AG04450 (cell line): ENCODE measurements around the gene NRG3. TPM values are rescaled to one million over a fixed set of nuclear protein-coding genes. Genes with fewer than 3 reads are reported as not detected.

Experiments
- CTCF ChIA-PET: fragments of 300-600, 350-600 bp; formaldehyde crosslinking; extraction: SDS; loops from one replicate; lab custom pipeline; 2022; ENCODE audit warnings: antibody characterized with exemption, inconsistent platforms; lab: Charles Lee
- POLR2A ChIA-PET: fragments of 350-600 bp; formaldehyde crosslinking; extraction: SDS; loops from one replicate; lab custom pipeline; 2021; ENCODE audit warnings: antibody characterized with exemption, inconsistent platforms; lab: Yijun Ruan, JAX
- DNase-seq: peaks from one replicate; pipeline ENCODE4 v3.0.0-alpha.2; 2011; ENCODE audit warnings: low read depth, low spot score
- H3K27ac ChIP-seq: one replicate; pipeline ENCODE4 v1.5.1; 2012; ENCODE audit warnings: low read depth, low read length, control low read depth
- H3K27me3 ChIP-seq: one replicate; pipeline ENCODE4 v1.6.0; 2012; ENCODE audit warnings: low read length; ENCODE audit not compliant: control insufficient read depth, insufficient read depth
- H3K4me3 ChIP-seq: 2 replicates; pipeline ENCODE4 v1.5.1; 2011; ENCODE audit warnings: mild to moderate bottlenecking, low read depth, low read length, control low read depth
- H3K9me3 ChIP-seq: 2 replicates; pipeline ENCODE4 v1.5.1; 2012; ENCODE audit warnings: low read length; ENCODE audit not compliant: control insufficient read depth, insufficient read depth
- CTCF ChIP-seq: IDR thresholded peaks from 2 replicates; pipeline ENCODE4 v1.5.1; 2011; ENCODE audit warnings: low read depth, low read length, control low read depth, inconsistent platforms
- polyA plus RNA-seq: library from polyadenylated mRNA; depleted of rRNA; stranded (reverse); fragments of >200 nt; gene quantifications from 2 replicates; pipeline ENCODE4 v1.2.3, GENCODE V29; 2011

Gene NRG3
- polyA plus RNA-seq, 1 experiment, result not detected

- H3K27me3 ChIP-seq, result no peaks in the 10 kb centered on the region
- CTCF ChIA-PET, result no interaction called here
- TF ChIP-seq CTCF, result no peak
- H3K9me3 ChIP-seq, result peaks cover 38% of the 10 kb centered on the region
- DNase-seq, result no peak
- H3K27ac ChIP-seq, result no peak overlapping the region
- H3K4me3 ChIP-seq, result no peak overlapping the region
- POLR2A ChIA-PET, result no interaction called here
Observed at GRCh38 chr10:82463614-82464013, 588.6 kb downstream of the NRG3 start.

GRCh38 chr10:82464191-82464818, 589.3 kb downstream of the NRG3 start:
- no peak for DNase-seq
- TF ChIP-seq CTCF, result no peak
- Histone ChIP-seq H3K9me3 (peaks cover 34% of the 10 kb centered on the region), H3K4me3 (no peak overlapping the region), H3K27ac (no peak overlapping the region), H3K27me3 (no peaks in the 10 kb centered on the region)
- CTCF ChIA-PET, result no interaction called here
- POLR2A ChIA-PET, result no interaction called here

GRCh38 chr10:82464966-82465365, 590.0 kb downstream of the NRG3 start:
- no peak for TF ChIP-seq CTCF
- Histone ChIP-seq H3K4me3 (no peak overlapping the region), H3K27me3 (no peaks in the 10 kb centered on the region), H3K9me3 (peaks cover 37% of the 10 kb centered on the region), H3K27ac (no peak overlapping the region)
- POLR2A ChIA-PET, result no interaction called here
- CTCF ChIA-PET, result no interaction called here
- DNase-seq, result no peak

GRCh38 chr10:82468453-82468852, 593.5 kb downstream of the NRG3 start:
- no peak for TF ChIP-seq CTCF
- ChIA-PET CTCF (no interaction called here), POLR2A (no interaction called here)
- Histone ChIP-seq H3K27me3 (no peaks in the 10 kb centered on the region), H3K27ac (no peak overlapping the region), H3K9me3 (peaks cover 44% of the 10 kb centered on the region), H3K4me3 (no peak overlapping the region)
- DNase-seq, result no peak

- CTCF ChIA-PET, result no interaction called here
- no peak for TF ChIP-seq CTCF
- Histone ChIP-seq H3K9me3 (peaks cover 16% of the 10 kb centered on the region), H3K4me3 (no peak overlapping the region), H3K27ac (no peak overlapping the region), H3K27me3 (no peaks in the 10 kb centered on the region)
- POLR2A ChIA-PET, result no interaction called here
- no peak for DNase-seq
Observed at GRCh38 chr10:82472406-82473335, 597.7 kb downstream of the NRG3 start.
